Measurements from ENCODE around the gene GNE.

- no peak for TF ChIP-seq JUNB (IDR thresholded peaks at IDR 0.05; ENCODE audit: unreplicated experiment)
- TF ChIP-seq CTCF (conservative IDR thresholded peaks at IDR 0.05; ENCODE audit: low read depth in 2 of 2): no peak
- no peak for TF ChIP-seq EZH2 (IDR thresholded peaks at IDR 0.05; ENCODE audit: low read depth, unreplicated experiment)
- TF ChIP-seq POLR2AphosphoS5 (IDR thresholded peaks at IDR 0.05; ENCODE audit: low read depth): no peak
- no peak for TF ChIP-seq EZH2phosphoT487 (IDR thresholded peaks at IDR 0.05; ENCODE audit: unreplicated experiment)
- no peak for TF ChIP-seq ZNF331 (CRISPR knock-in tag; IDR thresholded peaks at IDR 0.05; ENCODE audit: low read depth)
- TF ChIP-seq ETS1 (IDR thresholded peaks at IDR 0.05): no peak
- TF ChIP-seq REST (IDR thresholded peaks at IDR 0.05; ENCODE audit: unreplicated experiment): no peak
- TF ChIP-seq STAT1 (IDR thresholded peaks at IDR 0.05; ENCODE audit: unreplicated experiment): no peak
- no peak for TF ChIP-seq NANOG (IDR thresholded peaks at IDR 0.05; ENCODE audit: borderline replicate concordance)
Observed at GRCh38 chr9:36188212-36188611, 70.0 kb downstream of the GNE start.

Data from GM23338 (cell line).